Measurements from ENCODE around the gene BCAM. TPM values are rescaled to one million over a fixed set of nuclear protein-coding genes. Genes with fewer than 3 reads are reported as not detected.

The BCAM gene
- total RNA-seq, 1 experiment from 2014 or later = 12.9 TPM

- no peaks in the 10 kb centered on the region for H3K4me1 ChIP-seq (ENCODE audit: insufficient read depth, low read length)
- H3K4me2 ChIP-seq (ENCODE audit: low read length) = no peak overlapping the region
- no peak for TF ChIP-seq CTCF (conservative IDR thresholded peaks at IDR 0.05; ENCODE audit: low read depth, low read length)
- TF ChIP-seq EZH2 (IDR thresholded peaks at IDR 0.05; ENCODE audit: low read length, unreplicated experiment) = no peak
- no peak for TF ChIP-seq EZH2phosphoT487 (IDR thresholded peaks at IDR 0.05; ENCODE audit: borderline replicate concordance, low read length)
- H4K20me1 ChIP-seq (ENCODE audit: low read length) = no peaks in the 10 kb centered on the region
- H3K79me2 ChIP-seq (ENCODE audit: low read length) = no peaks in the 10 kb centered on the region
- H3K9ac ChIP-seq (ENCODE audit: low read length) = no peak overlapping the region
- ChIA-PET CTCF (no interaction called here), POLR2A (ENCODE audit: unreplicated experiment) (no interaction called here)
- no peaks in the 10 kb centered on the region for H3K36me3 ChIP-seq (ENCODE audit: low read depth, low read length)
- no peaks in the 10 kb centered on the region for H3F3A ChIP-seq (ENCODE audit: low read length, unreplicated experiment)
- DNase-seq (no peak), ATAC-seq (no peak)
- H3K9me2 ChIP-seq (replicated peaks; ENCODE audit: low read length) = no peaks in the 10 kb centered on the region
- H3K27ac ChIP-seq (ENCODE audit: low read length) = no peak overlapping the region
- no TSS peak for BruUV-seq (replicated peaks)
- no peaks in the 10 kb centered on the region for H3K27me3 ChIP-seq (ENCODE audit: low read length)
- H3K4me3 ChIP-seq (ENCODE audit: low read length) = no peak overlapping the region
- no peak overlapping the region for H2AFZ ChIP-seq (ENCODE audit: low read length)
- intact Hi-C loops (cut with micrococcal nuclease) = no loop called here
- H3K9me3 ChIP-seq (ENCODE audit: low read length) = no peaks in the 10 kb centered on the region
These were observed 10.4 kb downstream of the BCAM start for GRCh38 chr19:44819246-44819832.

GRCh38 chr19:44820648-44821609 lies 12.0 kb downstream of the BCAM start:
- TF ChIP-seq EZH2 (IDR thresholded peaks at IDR 0.05; ENCODE audit: low read length, unreplicated experiment) = no peak
- TF ChIP-seq EZH2phosphoT487 (IDR thresholded peaks at IDR 0.05; ENCODE audit: borderline replicate concordance, low read length) = no peak
- no peak for TF ChIP-seq CTCF (conservative IDR thresholded peaks at IDR 0.05; ENCODE audit: low read depth, low read length)
- ChIA-PET CTCF (no interaction called here), POLR2A (ENCODE audit: unreplicated experiment) (no interaction called here)
- Histone ChIP-seq H3K4me1 (ENCODE audit: insufficient read depth, low read length) (no peaks in the 10 kb centered on the region), H3K9ac (ENCODE audit: low read length) (no peak overlapping the region), H3K36me3 (ENCODE audit: low read depth, low read length) (no peaks in the 10 kb centered on the region), H3K79me2 (ENCODE audit: low read length) (no peaks in the 10 kb centered on the region), H3K9me2 (replicated peaks; ENCODE audit: low read length) (no peaks in the 10 kb centered on the region), H4K20me1 (ENCODE audit: low read length) (no peaks in the 10 kb centered on the region), H3K4me3 (ENCODE audit: low read length) (no peak overlapping the region), H2AFZ (ENCODE audit: low read length) (no peak overlapping the region), H3K27ac (ENCODE audit: low read length) (no peak overlapping the region), H3K9me3 (ENCODE audit: low read length) (no peaks in the 10 kb centered on the region), H3K4me2 (ENCODE audit: low read length) (no peak overlapping the region), H3K27me3 (ENCODE audit: low read length) (no peaks in the 10 kb centered on the region), H3F3A (ENCODE audit: low read length, unreplicated experiment) (no peaks in the 10 kb centered on the region)
- ATAC-seq = no peak
- BruUV-seq (replicated peaks) = no TSS peak
- intact Hi-C loops (cut with micrococcal nuclease) = no loop called here
- DNase-seq = no peak

- TF ChIP-seq EZH2 (IDR thresholded peaks at IDR 0.05; ENCODE audit: low read length, unreplicated experiment) (no peak), CTCF (conservative IDR thresholded peaks at IDR 0.05; ENCODE audit: low read depth, low read length) (no peak), EZH2phosphoT487 (IDR thresholded peaks at IDR 0.05; ENCODE audit: borderline replicate concordance, low read length) (no peak)
- H3K79me2 ChIP-seq (ENCODE audit: low read length) = no peaks in the 10 kb centered on the region
- ATAC-seq = no peak
- intact Hi-C loops (cut with micrococcal nuclease) = no loop called here
- ChIA-PET POLR2A (ENCODE audit: unreplicated experiment) (no interaction called here), CTCF (no interaction called here)
- H3K9me2 ChIP-seq (replicated peaks; ENCODE audit: low read length) = no peaks in the 10 kb centered on the region
- no peaks in the 10 kb centered on the region for H3K27me3 ChIP-seq (ENCODE audit: low read length)
- H3K9me3 ChIP-seq (ENCODE audit: low read length) = no peaks in the 10 kb centered on the region
- H3F3A ChIP-seq (ENCODE audit: low read length, unreplicated experiment) = no peaks in the 10 kb centered on the region
- no TSS peak for BruUV-seq (replicated peaks)
- no peak overlapping the region for H3K27ac ChIP-seq (ENCODE audit: low read length)
- H3K9ac ChIP-seq (ENCODE audit: low read length) = no peak overlapping the region
- no peaks in the 10 kb centered on the region for H3K36me3 ChIP-seq (ENCODE audit: low read depth, low read length)
- H4K20me1 ChIP-seq (ENCODE audit: low read length) = no peaks in the 10 kb centered on the region
- no peaks in the 10 kb centered on the region for H3K4me1 ChIP-seq (ENCODE audit: insufficient read depth, low read length)
- H3K4me3 ChIP-seq (ENCODE audit: low read length) = no peak overlapping the region
- no peak overlapping the region for H3K4me2 ChIP-seq (ENCODE audit: low read length)
- no peak for DNase-seq
- H2AFZ ChIP-seq (ENCODE audit: low read length) = no peak overlapping the region
These were observed 13.3 kb downstream of the BCAM start for GRCh38 chr19:44822177-44822576.
